GM21737 (cell line): Measurements from ENCODE around the gene RAB5IF.
A peak's percentile ranks its signal among the peaks of the same experiment; 100 is the strongest.
"Not testable (repeated sequence)": the region's sequence is repeated elsewhere in the genome, so short reads cannot be mapped to it uniquely, and the experiment has no call there.

Experiments used
- ATAC-seq: cut with Tn5 transposase; IDR thresholded peaks from one replicate; pipeline ENCODE4 v1.9.1; 2021; ENCODE audit warnings: mild to moderate bottlenecking, moderate library complexity; ENCODE audit not compliant: unreplicated experiment

Gene RAB5IF

GRCh38 chr20:36585410-36586125, 20.0 kb upstream of the RAB5IF start:
- ATAC-seq: no peak

- ATAC-seq: no peak
Measured at GRCh38 chr20:36587388-36588070, 18.1 kb upstream of the RAB5IF start.

GRCh38 chr20:36591281-36591680, 14.3 kb upstream of the RAB5IF start:
- ATAC-seq: no peak

GRCh38 chr20:36591854-36592641, 13.5 kb upstream of the RAB5IF start:
- ATAC-seq: no peak

- no peak for ATAC-seq
Measured at GRCh38 chr20:36593347-36593929, 12.1 kb upstream of the RAB5IF start.

- ATAC-seq: no peak
Measured at GRCh38 chr20:36599912-36600345, 5.7 kb upstream of the RAB5IF start.

- no peak for ATAC-seq
Measured at GRCh38 chr20:36601540-36601939, 4.0 kb upstream of the RAB5IF start.

- peak; percentile 31 for ATAC-seq
Measured at GRCh38 chr20:36604952-36605398, 604 bp upstream of the RAB5IF start.

- no peak for ATAC-seq
Measured at GRCh38 chr20:36606158-36607066, 833 bp downstream of the RAB5IF start.

GRCh38 chr20:36607586-36608387, 2.2 kb downstream of the RAB5IF start:
- ATAC-seq: no peak

- not testable (repeated sequence) for ATAC-seq
Measured at GRCh38 chr20:36608388-36608728, 2.8 kb downstream of the RAB5IF start.

- ATAC-seq: no peak
Measured at GRCh38 chr20:36611625-36612024, 6.0 kb downstream of the RAB5IF start.

GRCh38 chr20:36613974-36614373, 8.4 kb downstream of the RAB5IF start:
- no peak for ATAC-seq

GRCh38 chr20:36614781-36615557, 9.4 kb downstream of the RAB5IF start:
- ATAC-seq: no peak

GRCh38 chr20:36620917-36621316, 15.3 kb downstream of the RAB5IF start:
- no peak for ATAC-seq

GRCh38 chr20:36623444-36623843, 17.9 kb downstream of the RAB5IF start:
- no peak for ATAC-seq

GRCh38 chr20:36624068-36624943, 18.7 kb downstream of the RAB5IF start:
- ATAC-seq: no peak

- ATAC-seq: no peak
Measured at GRCh38 chr20:36624944-36625324, 19.4 kb downstream of the RAB5IF start.
